Thyroid gland (tissue), 4 donors: ENCODE results near the gene GRM8.

Experiments
- CTCF ChIP-seq, 6 experiments: fragments of 200-600 bp in 3 of 6; fragments of 450-650 bp in 3 of 6; sonication (generic) in 3 of 6; IDR thresholded peaks; one replicate each; pipeline ENCODE4 v1.5.1; 2016 to 2019; ENCODE audit warnings: antibody characterized with exemption in 6 of 6, mild to moderate bottlenecking in 2 of 6, inconsistent platforms in 1 of 6, moderate library complexity in 1 of 6
- POLR2A ChIP-seq, 2 donors: fragments of 450-650 bp; IDR thresholded peaks; one replicate each; pipeline ENCODE4 v1.6.1; 2017; ENCODE audit warnings: antibody characterized with exemption in 2 of 2, mild to moderate bottlenecking in 2 of 2, moderate library complexity in 1 of 2

GRCh38 chr7:126535176-126535575 lies 717.6 kb downstream of the GRM8 start:
- no peak for TF ChIP-seq CTCF (IDR thresholded peaks at IDR 0.05)
- TF ChIP-seq POLR2A (IDR thresholded peaks at IDR 0.05), result no peak
